Activated CD4-positive, alpha-beta T cell treated with anti-CD3 and anti-CD28 coated beads, Interleukin-2, amount 10 ng/mL, durations not matched to agents 7 days and 5 days (primary cell): ENCODE measurements around the gene SUGP2. TPM values are rescaled to one million over a fixed set of nuclear protein-coding genes. Genes with fewer than 3 reads are reported as not detected.

Source experiments
- CTCF ChIA-PET: fragments of 350-600 bp; sonication (Branson Sonifier 250); formaldehyde crosslinking; loops from one replicate; lab custom pipeline; 2021; ENCODE audit warnings: antibody characterized with exemption; lab: Charles Lee
- POLR2A ChIA-PET: fragments of 350-600 bp; sonication (Branson Sonifier 250); formaldehyde crosslinking; loops from one replicate; lab custom pipeline; 2021; ENCODE audit warnings: antibody characterized with exemption; lab: Charles Lee
- DNase-seq: peaks from one replicate; pipeline ENCODE4 v3.0.0-alpha.2; 2020
- H3K27ac Mint-ChIP-seq: one replicate; pipeline ENCODE4 v1.8.0; 2021; ENCODE audit warnings: mild to moderate bottlenecking, moderate library complexity, mixed read lengths
- H3K27me3 Mint-ChIP-seq: one replicate; pipeline ENCODE4 v1.8.0; 2021; ENCODE audit warnings: mixed read lengths
- H3K36me3 Mint-ChIP-seq: one replicate; pipeline ENCODE4 v1.8.0; 2021; ENCODE audit warnings: low read depth, mixed read lengths
- H3K4me1 Mint-ChIP-seq: one replicate; pipeline ENCODE4 v1.8.0; 2021; ENCODE audit warnings: mixed read lengths
- H3K4me3 Mint-ChIP-seq: one replicate; pipeline ENCODE4 v1.8.0; 2021; ENCODE audit warnings: mild to moderate bottlenecking, moderate library complexity, mixed read lengths
- H3K9me3 Mint-ChIP-seq: one replicate; pipeline ENCODE4 v1.8.0; 2021; ENCODE audit warnings: mixed read lengths
- total RNA-seq, 2 experiments: library from RNA; stranded (reverse); gene quantifications; one replicate each; pipeline ENCODE4 v1.2.3, GENCODE V29; 2021

Gene SUGP2
- total RNA-seq, 2 experiments from 2014 or later = 128 to 144 TPM

DNA sequence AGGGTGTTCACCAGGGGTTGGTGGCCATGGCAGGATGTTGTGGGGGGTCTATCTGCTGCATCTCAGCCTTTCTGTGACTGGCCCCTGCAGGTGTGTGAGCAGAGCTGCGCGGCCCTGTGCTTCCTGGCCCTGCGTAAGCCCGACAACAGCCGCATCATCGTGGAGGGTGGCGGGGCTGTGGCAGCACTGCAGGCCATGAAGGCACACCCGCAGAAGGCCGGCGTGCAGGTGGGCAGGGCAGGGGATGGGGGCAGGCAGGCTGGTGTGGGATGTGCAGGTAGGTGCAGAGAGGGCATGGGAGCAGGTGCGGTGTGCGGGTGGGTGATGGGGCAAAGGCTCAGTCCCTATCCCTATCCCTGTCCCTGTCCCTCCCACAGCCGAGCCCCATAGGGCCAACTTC, 22.4 kb upstream of the SUGP2 start:
- no peak for DNase-seq
- Mint-ChIP-seq H3K27ac (no peak overlapping the region), H3K9me3 (no peaks in the 10 kb centered on the region), H3K36me3 (peaks cover 8% of the 10 kb centered on the region), H3K4me3 (no peak overlapping the region), H3K27me3 (no peaks in the 10 kb centered on the region), H3K4me1 (no peaks in the 10 kb centered on the region)
- ChIA-PET CTCF (interaction anchor here (0.6 kb wide), 1 partner anchor 87 kb away, joined by 3 read pairs; no protein-coding TSS in a partner anchor), POLR2A (no interaction called here)

- H3K27me3 Mint-ChIP-seq = no peaks in the 10 kb centered on the region
- peaks cover 12% of the 10 kb centered on the region for H3K36me3 Mint-ChIP-seq
- CTCF ChIA-PET = no interaction called here
- H3K4me3 Mint-ChIP-seq = no peak overlapping the region
- no peaks in the 10 kb centered on the region for H3K4me1 Mint-ChIP-seq
- no peaks in the 10 kb centered on the region for H3K9me3 Mint-ChIP-seq
- no peak for DNase-seq
- no peak overlapping the region for H3K27ac Mint-ChIP-seq
- POLR2A ChIA-PET = no interaction called here
Measured at GRCh38 chr19:19054939-19055440, 21.7 kb upstream of the SUGP2 start.

DNA sequence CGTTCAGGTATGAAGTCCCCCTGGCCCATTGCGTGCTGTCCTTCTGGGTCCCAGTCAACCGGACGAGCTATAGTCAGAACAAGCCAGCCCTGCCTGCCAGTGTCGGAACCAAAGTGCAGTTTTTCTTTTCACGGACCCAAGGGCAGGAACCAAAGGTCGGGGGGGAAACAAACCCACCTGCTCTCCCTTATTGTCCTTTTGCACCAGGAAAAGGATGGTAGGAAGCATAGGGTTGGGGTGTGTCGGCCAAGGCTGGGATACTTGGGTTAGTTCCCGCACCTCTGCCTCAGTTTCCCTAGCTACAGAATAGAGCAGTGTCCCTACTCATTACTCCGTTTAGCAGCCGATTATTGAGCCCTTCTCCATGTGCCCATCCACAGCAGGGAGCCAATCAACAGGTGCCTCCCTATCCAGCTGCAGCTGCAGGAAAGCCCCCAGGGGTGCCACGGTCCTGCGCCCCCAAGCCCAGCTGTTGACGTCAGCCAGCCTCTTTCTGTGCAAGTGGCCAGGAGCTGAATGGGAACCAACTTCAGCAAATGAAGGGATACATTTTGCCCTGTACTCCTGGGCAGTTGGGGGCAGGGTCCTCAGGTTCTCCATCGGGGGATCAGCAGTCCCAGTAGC, 21.1 kb upstream of the SUGP2 start:
- no peak overlapping the region for H3K4me3 Mint-ChIP-seq
- H3K4me1 Mint-ChIP-seq = no peaks in the 10 kb centered on the region
- CTCF ChIA-PET = interaction anchor here (0.6 kb wide), 1 partner anchor 304 kb away, joined by 3 read pairs; no protein-coding TSS in a partner anchor
- POLR2A ChIA-PET = no interaction called here
- no peaks in the 10 kb centered on the region for H3K9me3 Mint-ChIP-seq
- no peaks in the 10 kb centered on the region for H3K27me3 Mint-ChIP-seq
- peaks cover 12% of the 10 kb centered on the region for H3K36me3 Mint-ChIP-seq
- DNase-seq = no peak
- no peak overlapping the region for H3K27ac Mint-ChIP-seq

DNA sequence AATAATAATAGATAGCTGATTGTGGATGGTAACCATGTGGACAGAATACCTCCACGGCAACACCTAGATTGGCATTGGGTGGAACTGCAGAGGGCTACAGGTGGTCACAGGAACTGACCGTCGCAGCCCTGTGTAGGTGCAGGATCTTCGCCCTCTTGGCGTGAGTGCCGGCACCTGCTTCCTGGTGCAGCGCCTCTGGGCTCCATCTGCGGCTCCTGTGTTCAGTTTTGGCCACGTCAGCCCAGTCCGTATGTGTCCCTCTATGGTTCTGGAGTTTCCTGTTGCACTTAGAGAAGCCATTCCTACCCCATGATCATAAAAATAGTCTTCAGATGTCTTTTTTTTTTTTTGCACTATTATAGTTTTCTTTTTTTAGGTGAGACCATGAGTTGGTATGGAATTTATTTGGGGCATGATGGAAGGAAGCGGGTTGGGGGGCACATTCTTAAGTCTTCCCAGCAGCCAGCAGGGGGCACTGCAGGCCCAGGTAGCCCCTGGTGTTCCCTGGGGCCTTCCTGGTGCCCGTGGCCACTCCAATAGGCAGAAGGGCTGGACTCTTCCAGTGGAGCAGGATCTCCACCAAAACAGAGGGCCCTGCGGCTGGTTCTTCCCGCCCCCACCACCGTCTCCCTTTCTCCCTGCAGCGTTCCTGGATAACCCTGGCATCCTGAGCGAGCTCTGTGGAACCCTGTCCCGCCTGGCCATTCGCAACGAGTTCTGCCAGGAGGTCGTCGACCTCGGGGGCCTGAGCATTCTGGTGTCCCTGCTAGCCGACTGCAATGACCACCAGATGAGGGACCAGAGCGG, 20.4 kb upstream of the SUGP2 start:
- peak; percentile 62 for DNase-seq
- Mint-ChIP-seq H3K36me3 (peaks cover 13% of the 10 kb centered on the region), H3K4me3 (no peak overlapping the region), H3K27ac (no peak overlapping the region), H3K9me3 (no peaks in the 10 kb centered on the region), H3K4me1 (no peaks in the 10 kb centered on the region), H3K27me3 (no peaks in the 10 kb centered on the region)
- ChIA-PET CTCF (interaction anchor here (0.6 to 2.1 kb wide), 6 partner anchors 15 to 304 kb away, joined by 3 to 6 read pairs (median 3); no protein-coding TSS in a partner anchor), POLR2A (no interaction called here)

- ChIA-PET CTCF (interaction anchor here (0.6 to 2.1 kb wide), 4 partner anchors 14 to 107 kb away, joined by 3 to 6 read pairs (median 3); no protein-coding TSS in a partner anchor), POLR2A (no interaction called here)
- H3K27ac Mint-ChIP-seq = no peak overlapping the region
- H3K9me3 Mint-ChIP-seq = no peaks in the 10 kb centered on the region
- no peaks in the 10 kb centered on the region for H3K27me3 Mint-ChIP-seq
- no peak for DNase-seq
- peaks cover 17% of the 10 kb centered on the region for H3K36me3 Mint-ChIP-seq
- no peak overlapping the region for H3K4me3 Mint-ChIP-seq
- H3K4me1 Mint-ChIP-seq = no peaks in the 10 kb centered on the region
Measured at GRCh38 chr19:19052921-19053320, 19.6 kb upstream of the SUGP2 start.

DNA sequence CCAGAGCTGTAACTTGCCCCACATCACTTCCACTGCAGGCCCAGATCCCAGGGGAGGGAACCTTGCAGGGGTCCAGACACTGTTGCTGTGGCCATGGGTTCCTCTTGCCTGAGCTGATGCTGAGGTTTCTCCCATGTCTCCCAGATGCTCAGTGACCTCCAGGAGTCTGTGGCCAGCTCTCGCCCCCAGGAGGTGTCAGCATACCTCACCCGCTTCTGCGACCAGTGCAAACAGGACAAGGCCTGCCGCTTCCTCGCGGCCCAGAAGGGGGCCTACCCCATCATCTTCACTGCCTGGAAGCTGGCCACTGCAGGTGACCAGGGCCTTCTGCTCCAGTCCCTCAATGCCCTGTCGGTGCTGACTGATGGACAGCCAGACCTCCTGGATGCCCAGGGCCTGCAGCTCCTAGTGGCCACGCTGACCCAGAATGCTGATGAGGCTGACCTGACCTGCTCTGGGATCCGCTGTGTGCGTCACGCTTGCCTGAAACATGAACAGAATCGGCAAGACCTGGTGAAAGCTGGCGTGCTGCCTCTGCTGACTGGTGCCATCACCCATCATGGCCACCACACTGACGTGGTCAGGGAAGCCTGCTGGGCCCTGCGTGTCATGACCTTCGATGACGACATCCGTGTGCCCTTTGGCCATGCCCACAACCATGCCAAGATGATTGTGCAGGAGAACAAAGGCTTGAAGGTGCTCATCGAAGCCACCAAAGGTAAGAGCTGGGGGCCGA, 18.3 kb upstream of the SUGP2 start:
- POLR2A ChIA-PET = no interaction called here
- H3K9me3 Mint-ChIP-seq = no peaks in the 10 kb centered on the region
- H3K36me3 Mint-ChIP-seq = peaks cover 24% of the 10 kb centered on the region
- CTCF ChIA-PET = interaction anchor here (0.7 to 2.1 kb wide), 2 partner anchors 13 to 202 kb away, joined by 3 to 6 read pairs; no protein-coding TSS in a partner anchor
- DNase-seq = no peak
- H3K27me3 Mint-ChIP-seq = no peaks in the 10 kb centered on the region
- no peak overlapping the region for H3K4me3 Mint-ChIP-seq
- no peaks in the 10 kb centered on the region for H3K4me1 Mint-ChIP-seq
- no peak overlapping the region for H3K27ac Mint-ChIP-seq

DNA sequence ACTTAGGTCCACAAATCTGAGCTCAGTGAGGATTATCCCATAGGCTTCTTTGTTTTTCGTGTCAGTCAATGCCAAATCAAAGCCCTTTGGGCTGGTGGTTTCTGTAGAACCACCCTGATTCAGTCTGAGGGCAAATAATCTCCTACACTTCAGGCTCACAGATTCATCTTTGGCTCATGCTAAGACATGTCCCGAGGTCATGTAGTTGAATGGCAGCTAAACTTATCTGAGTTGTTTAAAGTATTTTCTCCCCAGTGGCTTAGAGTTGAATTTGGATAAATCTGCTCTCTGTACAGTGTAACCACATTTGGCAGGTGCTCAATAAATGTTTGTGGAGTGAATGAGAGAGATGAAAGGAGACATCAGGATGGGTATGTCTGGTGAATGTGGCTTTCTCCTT, 17.4 kb upstream of the SUGP2 start:
- ChIA-PET POLR2A (no interaction called here), CTCF (no interaction called here)
- Mint-ChIP-seq H3K36me3 (peaks cover 27% of the 10 kb centered on the region), H3K4me3 (no peak overlapping the region), H3K4me1 (no peaks in the 10 kb centered on the region), H3K27ac (no peak overlapping the region), H3K27me3 (no peaks in the 10 kb centered on the region), H3K9me3 (no peaks in the 10 kb centered on the region)
- no peak for DNase-seq

GRCh38 chr19:19050104-19050503, 16.8 kb upstream of the SUGP2 start:
- H3K36me3 Mint-ChIP-seq = peaks cover 27% of the 10 kb centered on the region
- DNase-seq = no peak
- no peak overlapping the region for H3K27ac Mint-ChIP-seq
- no peaks in the 10 kb centered on the region for H3K27me3 Mint-ChIP-seq
- no peaks in the 10 kb centered on the region for H3K4me1 Mint-ChIP-seq
- H3K4me3 Mint-ChIP-seq = no peak overlapping the region
- ChIA-PET CTCF (no interaction called here), POLR2A (no interaction called here)
- H3K9me3 Mint-ChIP-seq = no peaks in the 10 kb centered on the region

GRCh38 chr19:19049406-19049805, 16.1 kb upstream of the SUGP2 start:
- no peak for DNase-seq
- POLR2A ChIA-PET = no interaction called here
- peaks cover 29% of the 10 kb centered on the region for H3K36me3 Mint-ChIP-seq
- peak overlapping the region; percentile 46 for H3K27ac Mint-ChIP-seq
- H3K27me3 Mint-ChIP-seq = no peaks in the 10 kb centered on the region
- no peak overlapping the region for H3K4me3 Mint-ChIP-seq
- CTCF ChIA-PET = no interaction called here
- no peaks in the 10 kb centered on the region for H3K9me3 Mint-ChIP-seq
- H3K4me1 Mint-ChIP-seq = no peaks in the 10 kb centered on the region

- H3K9me3 Mint-ChIP-seq = no peaks in the 10 kb centered on the region
- DNase-seq = no peak
- CTCF ChIA-PET = no interaction called here
- H3K27me3 Mint-ChIP-seq = no peaks in the 10 kb centered on the region
- H3K4me1 Mint-ChIP-seq = peaks cover 19% of the 10 kb centered on the region
- H3K27ac Mint-ChIP-seq = no peak overlapping the region
- H3K36me3 Mint-ChIP-seq = peaks cover 30% of the 10 kb centered on the region
- H3K4me3 Mint-ChIP-seq = no peak overlapping the region
- POLR2A ChIA-PET = no interaction called here
Measured at GRCh38 chr19:19043881-19044280, 10.6 kb upstream of the SUGP2 start.

GRCh38 chr19:19043481-19043880, 10.2 kb upstream of the SUGP2 start:
- DNase-seq = no peak
- peaks cover 19% of the 10 kb centered on the region for H3K4me1 Mint-ChIP-seq
- peaks cover 27% of the 10 kb centered on the region for H3K36me3 Mint-ChIP-seq
- H3K4me3 Mint-ChIP-seq = no peak overlapping the region
- H3K27me3 Mint-ChIP-seq = no peaks in the 10 kb centered on the region
- H3K9me3 Mint-ChIP-seq = no peaks in the 10 kb centered on the region
- POLR2A ChIA-PET = no interaction called here
- CTCF ChIA-PET = interaction anchor here (0.6 kb wide), 1 partner anchor 54 kb away, joined by 5 read pairs; no protein-coding TSS in a partner anchor
- H3K27ac Mint-ChIP-seq = no peak overlapping the region

GRCh38 chr19:19042732-19043280, 9.5 kb upstream of the SUGP2 start:
- DNase-seq = no peak
- no peaks in the 10 kb centered on the region for H3K27me3 Mint-ChIP-seq
- POLR2A ChIA-PET = no interaction called here
- peaks cover 19% of the 10 kb centered on the region for H3K4me1 Mint-ChIP-seq
- H3K4me3 Mint-ChIP-seq = no peak overlapping the region
- H3K36me3 Mint-ChIP-seq = peaks cover 30% of the 10 kb centered on the region
- H3K27ac Mint-ChIP-seq = no peak overlapping the region
- no peaks in the 10 kb centered on the region for H3K9me3 Mint-ChIP-seq
- CTCF ChIA-PET = interaction anchor here (0.6 kb wide), 1 partner anchor 55 kb away, joined by 5 read pairs; no protein-coding TSS in a partner anchor
